ENCODE measurements around the gene TRMT2A. TPM values are rescaled to one million over a fixed set of nuclear protein-coding genes. Genes with fewer than 3 reads are reported as not detected.

TRMT2A gene
- total and polyA plus RNA-seq, 10 of the 15 experiments (the other 5 are each of a cell fraction or from before 2014, with no cell fraction given) = 0.29 to 97.0 (median 57.9) TPM

DNA sequence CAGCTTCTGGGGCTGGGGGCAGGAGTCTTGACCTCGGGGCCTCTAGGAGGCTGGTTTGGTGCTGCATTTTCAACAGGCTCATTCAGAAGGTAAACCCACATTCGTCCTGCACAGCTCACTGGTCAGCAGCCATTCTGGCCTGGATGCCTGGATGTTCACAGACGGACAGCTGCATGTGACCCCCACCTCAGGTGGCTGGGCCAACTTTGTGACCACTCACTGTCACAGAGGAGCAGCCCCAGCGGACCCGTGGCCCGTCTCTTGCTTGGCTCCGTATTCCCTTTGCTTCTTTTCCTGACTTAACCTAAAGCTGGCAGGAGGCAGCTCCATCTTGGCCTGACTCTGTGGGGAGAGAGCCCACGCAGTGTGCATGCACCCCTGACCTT lies 28.8 kb downstream of the TRMT2A start (continued):
- TF ChIP-seq, protein P1, sequence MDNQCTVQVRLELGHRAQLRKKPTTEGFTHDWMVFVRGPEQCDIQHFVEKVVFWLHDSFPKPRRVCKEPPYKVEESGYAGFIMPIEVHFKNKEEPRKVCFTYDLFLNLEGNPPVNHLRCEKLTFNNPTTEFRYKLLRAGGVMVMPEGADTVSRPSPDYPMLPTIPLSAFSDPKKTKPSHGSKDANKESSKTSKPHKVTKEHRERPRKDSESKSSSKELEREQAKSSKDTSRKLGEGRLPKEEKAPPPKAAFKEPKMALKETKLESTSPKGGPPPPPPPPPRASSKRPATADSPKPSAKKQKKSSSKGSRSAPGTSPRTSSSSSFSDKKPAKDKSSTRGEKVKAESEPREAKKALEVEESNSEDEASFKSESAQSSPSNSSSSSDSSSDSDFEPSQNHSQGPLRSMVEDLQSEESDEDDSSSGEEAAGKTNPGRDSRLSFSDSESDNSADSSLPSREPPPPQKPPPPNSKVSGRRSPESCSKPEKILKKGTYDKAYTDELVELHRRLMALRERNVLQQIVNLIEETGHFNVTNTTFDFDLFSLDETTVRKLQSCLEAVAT (IDR thresholded peaks at IDR 0.05) = no peak

DNA sequence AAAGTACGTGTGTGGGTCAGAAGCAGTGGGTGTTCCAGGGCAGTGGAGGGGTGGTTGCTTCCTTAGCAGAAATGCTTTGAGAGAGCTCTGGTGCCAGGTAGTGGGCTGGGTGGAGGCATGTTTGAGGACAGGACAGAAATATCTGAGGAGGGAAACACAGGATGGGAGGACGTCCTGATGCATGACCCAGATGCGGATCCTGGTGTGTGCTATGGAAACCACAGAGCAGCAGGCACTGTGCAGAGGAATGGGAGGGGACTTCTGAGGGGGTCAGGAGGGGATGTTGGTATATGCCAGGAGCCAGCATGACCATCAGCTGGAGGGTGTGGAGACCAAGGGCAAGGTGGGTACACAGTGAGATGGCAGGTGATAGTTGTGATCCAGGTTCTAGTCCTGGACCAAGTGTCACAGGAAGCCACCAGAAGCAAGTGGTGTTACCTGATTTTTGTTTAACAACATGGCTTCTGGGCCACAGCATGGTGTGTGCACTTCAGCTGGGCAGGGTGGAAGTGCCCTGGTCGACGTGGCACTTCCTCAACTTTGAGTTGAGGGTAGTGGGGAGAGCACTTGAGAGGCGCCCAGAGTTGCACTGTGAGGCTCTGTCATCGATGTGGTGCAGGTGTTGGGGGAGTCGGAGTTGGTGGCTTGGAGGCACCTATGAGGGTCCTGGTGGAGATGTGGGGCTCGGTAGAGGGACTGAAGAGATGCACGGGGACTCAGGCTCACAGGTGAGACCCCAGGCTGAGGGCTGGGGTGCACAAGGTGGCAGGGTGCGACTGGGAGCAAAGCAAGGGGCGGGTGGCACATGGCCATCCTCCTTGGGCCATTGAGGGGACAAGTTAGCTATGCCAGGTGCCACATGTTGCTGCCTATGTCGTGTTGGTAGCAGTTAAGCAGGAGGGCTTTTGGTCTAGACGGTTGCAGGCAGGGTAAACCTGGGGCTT lies 29.4 kb downstream of the TRMT2A start:
- Histone ChIP-seq H3K4me1 (ENCODE audit: control insufficient read depth, insufficient read depth, low read length) (peaks cover 2% of the 10 kb centered on the region; the same call in 1 of the 2 replicates), H3K27ac (ENCODE audit: control insufficient read depth, insufficient read depth) (no peak overlapping the region), H3K9me3 (replicated peaks; ENCODE audit: control insufficient read depth, insufficient read depth, low read length) (no peaks in the 10 kb centered on the region), H4K20me1 (ENCODE audit: control insufficient read depth, insufficient read depth) (no peaks in the 10 kb centered on the region), H3K36me3 (ENCODE audit: control insufficient read depth in 2 of 2, insufficient read depth in 2 of 2, low read length in 1 of 2) (peaks cover 29 to 31% of the 10 kb centered on the region in 2 experiments), H3K4me3 (no peak overlapping the region), H2AFZ (ENCODE audit: control insufficient read depth, low read depth, low read length) (no peak overlapping the region), H3K9ac (ENCODE audit: control insufficient read depth, insufficient read depth, low read length) (no peak overlapping the region), H3K79me2 (ENCODE audit: control insufficient read depth, insufficient read depth, low read length) (peaks cover 31% of the 10 kb centered on the region), H3K27me3 (replicated peaks in 1 of 2; ENCODE audit: control insufficient read depth in 2 of 2, insufficient read depth in 2 of 2, low read length in 1 of 2) (no peaks in the 10 kb centered on the region), H3K4me2 (ENCODE audit: control insufficient read depth, insufficient read depth) (no peak overlapping the region)
- FAIRE-seq (no peak), DNase-seq (ENCODE audit: low read depth, low spot score) (no peak), ATAC-seq (no peak)
- intact Hi-C loops (cut with micrococcal nuclease; ENCODE audit: unreplicated experiment) (no loop called here), in situ Hi-C loops (cut with MboI) (no loop called here)
- WGBS (ENCODE audit: insufficient coverage, insufficient replicate concordance, low lambda C conversion rate, missing lambda C conversion rate) = 93% methylated on average over 14 of the region's 14 CpGs
- RAD21 ChIA-PET (ENCODE audit: unreplicated experiment) = no interaction called here
- BruUV-seq (replicated peaks) = no TSS peak
- CTCF ChIA-PET = no interaction called here
- TF ChIP-seq SREBF1 (IDR thresholded peaks at IDR 0.05; ENCODE audit: low read length) = no peak
- TF ChIP-seq, protein P2, sequence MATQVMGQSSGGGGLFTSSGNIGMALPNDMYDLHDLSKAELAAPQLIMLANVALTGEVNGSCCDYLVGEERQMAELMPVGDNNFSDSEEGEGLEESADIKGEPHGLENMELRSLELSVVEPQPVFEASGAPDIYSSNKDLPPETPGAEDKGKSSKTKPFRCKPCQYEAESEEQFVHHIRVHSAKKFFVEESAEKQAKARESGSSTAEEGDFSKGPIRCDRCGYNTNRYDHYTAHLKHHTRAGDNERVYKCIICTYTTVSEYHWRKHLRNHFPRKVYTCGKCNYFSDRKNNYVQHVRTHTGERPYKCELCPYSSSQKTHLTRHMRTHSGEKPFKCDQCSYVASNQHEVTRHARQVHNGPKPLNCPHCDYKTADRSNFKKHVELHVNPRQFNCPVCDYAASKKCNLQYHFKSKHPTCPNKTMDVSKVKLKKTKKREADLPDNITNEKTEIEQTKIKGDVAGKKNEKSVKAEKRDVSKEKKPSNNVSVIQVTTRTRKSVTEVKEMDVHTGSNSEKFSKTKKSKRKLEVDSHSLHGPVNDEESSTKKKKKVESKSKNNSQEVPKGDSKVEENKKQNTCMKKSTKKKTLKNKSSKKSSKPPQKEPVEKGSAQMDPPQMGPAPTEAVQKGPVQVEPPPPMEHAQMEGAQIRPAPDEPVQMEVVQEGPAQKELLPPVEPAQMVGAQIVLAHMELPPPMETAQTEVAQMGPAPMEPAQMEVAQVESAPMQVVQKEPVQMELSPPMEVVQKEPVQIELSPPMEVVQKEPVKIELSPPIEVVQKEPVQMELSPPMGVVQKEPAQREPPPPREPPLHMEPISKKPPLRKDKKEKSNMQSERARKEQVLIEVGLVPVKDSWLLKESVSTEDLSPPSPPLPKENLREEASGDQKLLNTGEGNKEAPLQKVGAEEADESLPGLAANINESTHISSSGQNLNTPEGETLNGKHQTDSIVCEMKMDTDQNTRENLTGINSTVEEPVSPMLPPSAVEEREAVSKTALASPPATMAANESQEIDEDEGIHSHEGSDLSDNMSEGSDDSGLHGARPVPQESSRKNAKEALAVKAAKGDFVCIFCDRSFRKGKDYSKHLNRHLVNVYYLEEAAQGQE (IDR thresholded peaks at IDR 0.05; ENCODE audit: low read depth, low read length) = no peak
- SMC1A ChIA-PET (ENCODE audit: uncharacterized antibody, unreplicated experiment) = no interaction called here
- POLR2A ChIA-PET = no interaction called here

Data from GM12878 (cell line).